Hepatocyte (in vitro differentiated cells): ENCODE results near the gene FNDC11. TPM values are rescaled to one million over a fixed set of nuclear protein-coding genes. Genes with fewer than 3 reads are reported as not detected.

Experiments used
- DNase-seq: peaks from one replicate; pipeline ENCODE4 v3.0.0-alpha.2; 2016; ENCODE audit warnings: low spot score
- H2AFZ ChIP-seq: fragments of 200-600 bp; sonication (generic); 2 replicates; pipeline ENCODE4 v1.6.0; 2016; ENCODE audit warnings: antibody characterized with exemption, mild to moderate bottlenecking
- H3K27ac ChIP-seq: fragments of 200-600 bp; sonication (generic); 2 replicates; pipeline ENCODE4 v1.5.1; 2016; ENCODE audit warnings: mild to moderate bottlenecking
- H3K27me3 ChIP-seq: fragments of 200-600 bp; sonication (generic); 2 replicates; pipeline ENCODE4 v1.6.1; 2016
- H3K36me3 ChIP-seq: fragments of 200-600 bp; sonication (generic); replicated peaks from 2 replicates; pipeline ENCODE4 v1.5.1; 2016; ENCODE audit warnings: low read depth; ENCODE audit not compliant: insufficient read depth
- H3K4me1 ChIP-seq: fragments of 200-600 bp; sonication (generic); 2 replicates; pipeline ENCODE4 v1.5.1; 2016; ENCODE audit warnings: mild to moderate bottlenecking, moderate library complexity; ENCODE audit not compliant: insufficient read depth
- H3K4me2 ChIP-seq: fragments of 200-600 bp; sonication (generic); 2 replicates; pipeline ENCODE4 v1.6.0; 2016
- H3K4me3 ChIP-seq: fragments of 200-600 bp; sonication (generic); 2 replicates; pipeline ENCODE4 v1.5.1; 2016; ENCODE audit warnings: mild to moderate bottlenecking
- H3K79me2 ChIP-seq: fragments of 200-600 bp; sonication (generic); 2 replicates; pipeline ENCODE4 v1.6.0; 2017; ENCODE audit warnings: mild to moderate bottlenecking
- H3K9me2 ChIP-seq: fragments of 200-600 bp; sonication (generic); replicated peaks from 2 replicates; pipeline ENCODE4 v1.6.0; 2017; ENCODE audit warnings: mild to moderate bottlenecking; ENCODE audit not compliant: insufficient read depth
- H3K9me3 ChIP-seq: fragments of 200-600 bp; sonication (generic); 2 replicates; pipeline ENCODE4 v1.5.1; 2016; ENCODE audit warnings: low read depth, mild to moderate bottlenecking
- H4K20me1 ChIP-seq: fragments of 200-600 bp; sonication (generic); 2 replicates; pipeline ENCODE4 v1.6.0; 2016; ENCODE audit warnings: mild to moderate bottlenecking; ENCODE audit not compliant: insufficient read depth, poor library complexity, severe bottlenecking
- CTCF ChIP-seq: fragments of 200-600 bp; sonication (generic); IDR thresholded peaks from 2 replicates; pipeline ENCODE4 v1.5.1; 2016; ENCODE audit warnings: antibody characterized with exemption, mild to moderate bottlenecking; ENCODE audit not compliant: poor library complexity
- EZH2 ChIP-seq: fragments of 200-600 bp; sonication (generic); IDR thresholded peaks from 2 replicates; pipeline ENCODE4 v1.6.1; 2016; ENCODE audit warnings: antibody characterized with exemption, mild to moderate bottlenecking, borderline replicate concordance
- EZH2phosphoT487 ChIP-seq: fragments of 200-600 bp; sonication (generic); IDR thresholded peaks from one replicate; pipeline ENCODE4 v1.6.1; 2018; ENCODE audit warnings: antibody characterized with exemption, mild to moderate bottlenecking, low read depth, moderate library complexity; ENCODE audit not compliant: unreplicated experiment, severe bottlenecking
- WGBS: methylation state at CpG from one replicate; pipeline ENCODE4 v1.1.6; 2016; ENCODE audit warnings: low lambda C conversion rate; ENCODE audit errors: missing lambda C conversion rate; 5-methylcytosine and 5-hydroxymethylcytosine counted together
- polyA plus RNA-seq: library from polyadenylated mRNA; unstranded; fragments of >200 nt; fragmentation: Nextera tagmentation; extraction: Ambion mirVana; gene quantifications from 2 replicates; pipeline ENCODE4 v1.2.1, GENCODE V29; 2016
- total RNA-seq: library from RNA; depleted of rRNA; stranded (reverse); fragments of >200 nt; gene quantifications from 2 replicates; pipeline ENCODE4 v1.2.3, GENCODE V29; 2014

The FNDC11 gene, protein sequence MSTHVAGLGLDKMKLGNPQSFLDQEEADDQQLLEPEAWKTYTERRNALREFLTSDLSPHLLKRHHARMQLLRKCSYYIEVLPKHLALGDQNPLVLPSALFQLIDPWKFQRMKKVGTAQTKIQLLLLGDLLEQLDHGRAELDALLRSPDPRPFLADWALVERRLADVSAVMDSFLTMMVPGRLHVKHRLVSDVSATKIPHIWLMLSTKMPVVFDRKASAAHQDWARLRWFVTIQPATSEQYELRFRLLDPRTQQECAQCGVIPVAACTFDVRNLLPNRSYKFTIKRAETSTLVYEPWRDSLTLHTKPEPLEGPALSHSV
- total RNA-seq (0.57 and 0.76 TPM in 2 replicates), polyA plus RNA-seq (0.79 and 2.1 TPM in 2 replicates)

DNA sequence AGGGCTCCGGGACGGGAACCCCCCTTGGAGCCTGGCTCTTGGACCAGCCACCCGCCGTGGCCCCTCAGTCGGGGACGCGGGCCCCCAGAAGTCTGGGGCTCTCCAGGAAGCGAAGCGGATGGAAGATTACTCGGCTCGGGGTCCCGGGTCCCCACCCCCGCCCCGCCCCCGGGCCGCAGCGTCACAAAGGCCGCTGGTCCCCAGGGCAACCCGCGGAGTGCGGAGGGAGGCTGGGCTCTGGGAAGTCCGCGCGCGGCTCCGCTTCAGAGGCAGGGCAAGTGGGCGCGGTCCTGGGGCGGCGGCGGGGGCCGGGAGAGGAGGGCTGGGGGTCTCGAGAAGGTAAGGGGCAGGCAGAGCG is at the start of gene FNDC11:
TSS of gene FNDC11 (plus strand) at position 227 of the 358 bp plus-strand sequence. CDS start 1,505 bp downstream, outside the sequence.
- no peaks in the 10 kb centered on the region for H3K27me3 ChIP-seq
- H3K79me2 ChIP-seq, result no peaks in the 10 kb centered on the region
- H3K4me1 ChIP-seq, result no peaks in the 10 kb centered on the region
- peak within 1 kb of the TSS; percentile 98 for H2AFZ ChIP-seq
- no peaks in the 10 kb centered on the region for H3K36me3 ChIP-seq
- H3K9me3 ChIP-seq, result no peaks in the 10 kb centered on the region
- WGBS, result 0% methylated on average over 14 of the region's 34 CpGs
- peak; percentile 80 for DNase-seq
- H3K4me3 ChIP-seq, result peak within 1 kb of the TSS; percentile 79
- TF ChIP-seq EZH2phosphoT487 (no peak), CTCF (no peak), EZH2 (no peak)
- no peak within 1 kb of the TSS for H3K27ac ChIP-seq
- H4K20me1 ChIP-seq, result no peaks in the 10 kb centered on the region
- H3K9me2 ChIP-seq, result no peaks in the 10 kb centered on the region
- peak within 1 kb of the TSS; percentile 99 for H3K4me2 ChIP-seq

GRCh38 chr20:63504642-63505041 is 49.3 kb upstream of the FNDC11 start:
- Histone ChIP-seq H3K79me2 (no peaks in the 10 kb centered on the region), H3K9me2 (no peaks in the 10 kb centered on the region), H3K4me3 (no peak overlapping the region), H3K27ac (no peak overlapping the region), H2AFZ (no peak overlapping the region), H3K4me1 (no peaks in the 10 kb centered on the region), H3K9me3 (no peaks in the 10 kb centered on the region), H4K20me1 (no peaks in the 10 kb centered on the region), H3K27me3 (peaks cover 12% of the 10 kb centered on the region), H3K36me3 (no peaks in the 10 kb centered on the region), H3K4me2 (no peak overlapping the region)
- TF ChIP-seq EZH2 (no peak), CTCF (no peak), EZH2phosphoT487 (no peak)
- no peak for DNase-seq
- 93% methylated on average over 9 of the region's 9 CpGs for WGBS

DNA sequence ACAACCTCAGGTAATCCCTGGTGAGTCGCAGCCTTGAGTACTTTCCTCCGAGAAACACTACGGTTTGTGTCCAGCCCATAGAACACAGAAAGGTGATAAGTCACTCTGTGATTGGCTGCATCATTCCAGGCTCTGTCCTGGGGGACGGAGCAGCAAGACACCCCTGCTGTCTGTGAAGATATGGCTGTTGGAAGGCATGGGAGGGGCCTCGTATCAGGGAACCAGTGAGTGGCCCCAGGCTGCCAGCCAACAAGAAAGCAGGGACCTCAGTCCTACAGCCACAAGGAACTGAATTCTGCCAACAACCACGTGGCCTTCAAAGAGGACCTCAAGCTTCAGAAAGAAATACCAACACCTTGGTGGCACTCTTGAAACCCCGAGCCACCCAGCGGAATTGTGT is 48.7 kb upstream of the FNDC11 start:
- H3K27ac ChIP-seq, result no peak overlapping the region
- H2AFZ ChIP-seq, result no peak overlapping the region
- no peaks in the 10 kb centered on the region for H3K4me1 ChIP-seq
- H3K4me2 ChIP-seq, result no peak overlapping the region
- H3K9me3 ChIP-seq, result no peaks in the 10 kb centered on the region
- H3K27me3 ChIP-seq, result peaks cover 5% of the 10 kb centered on the region
- no peaks in the 10 kb centered on the region for H3K79me2 ChIP-seq
- no peaks in the 10 kb centered on the region for H3K36me3 ChIP-seq
- DNase-seq, result no peak
- no peaks in the 10 kb centered on the region for H4K20me1 ChIP-seq
- WGBS, result 82% methylated on average over 8 of the region's 8 CpGs
- TF ChIP-seq EZH2phosphoT487 (no peak), EZH2 (no peak), CTCF (no peak)
- no peak overlapping the region for H3K4me3 ChIP-seq
- no peaks in the 10 kb centered on the region for H3K9me2 ChIP-seq
